B cell (primary cell): ENCODE results near the gene MTG2. TPM values are rescaled to one million over a fixed set of nuclear protein-coding genes. Genes with fewer than 3 reads are reported as not detected.

ENCODE experiments used
- ATAC-seq: fragments of 200-7000 bp; cut with Tn5 transposase; one replicate; pipeline ENCODE4 v1.10.0; 2021; ENCODE audit warnings: low read depth, mild to moderate bottlenecking, moderate number of reproducible peaks, moderate library complexity
- CTCF ChIA-PET: fragments of 350-600 bp; sonication (Branson Sonifier 250); formaldehyde crosslinking; loops from one replicate; lab custom pipeline; 2021; ENCODE audit warnings: antibody characterized with exemption, inconsistent platforms; lab: Charles Lee
- POLR2A ChIA-PET: fragments of 350-600 bp; sonication (Branson Sonifier 250); formaldehyde crosslinking; loops from one replicate; lab custom pipeline; 2021; ENCODE audit warnings: antibody characterized with exemption; lab: Charles Lee
- DNase-seq: peaks from one replicate; pipeline ENCODE4 v3.0.0; 2013
- H2AFZ ChIP-seq: 2 replicates; pipeline ENCODE4 v1.6.1; 2012; ENCODE audit warnings: mild to moderate bottlenecking, low read depth, low read length; ENCODE audit not compliant: insufficient read depth, poor library complexity, severe bottlenecking
- H3K27ac ChIP-seq, 2 donors: 1 replicate in 1 of 2; 2 replicates in 1 of 2; pipeline ENCODE4 v1.5.1; 2012 to 2013; ENCODE audit warnings: low read length in 2 of 2, mild to moderate bottlenecking in 2 of 2, moderate library complexity in 1 of 2
- H3K27me3 ChIP-seq, 4 experiments: fragments of 200-600 bp in 1 of 4; sonication (generic) in 1 of 4; replicated peaks in 1 of 4; 1 replicate in 2 of 4; 2 replicates in 2 of 4; pipeline versions ENCODE4 v1.6.1 to v1.7.0; 2013 to 2016; ENCODE audit warnings: low read length in 3 of 4, mild to moderate bottlenecking in 2 of 4, mixed read lengths in 1 of 4, moderate library complexity in 1 of 4; ENCODE audit not compliant: insufficient read depth in 4 of 4, control insufficient read depth in 3 of 4; ENCODE audit errors: control extremely low read depth in 1 of 4
- H3K36me3 ChIP-seq, 2 experiments: replicated peaks in 1 of 2; 1 replicate in 1 of 2; 2 replicates in 1 of 2; pipeline versions ENCODE4 v1.6.1 to v1.7.1; 2013; ENCODE audit warnings: low read length in 1 of 2; ENCODE audit not compliant: insufficient read depth in 2 of 2, control insufficient read depth in 1 of 2; ENCODE audit errors: control extremely low read depth in 1 of 2, extremely low read depth in 1 of 2
- H3K4me1 ChIP-seq, 2 donors: fragments of 200-600 bp in 1 of 2; sonication (generic) in 1 of 2; 1 replicate in 1 of 2; 2 replicates in 1 of 2; pipeline versions ENCODE4 v1.5.1 to v1.6.1; 2013 to 2017; ENCODE audit warnings: low read length in 2 of 2; ENCODE audit not compliant: control insufficient read depth in 2 of 2, insufficient read depth in 2 of 2
- H3K4me2 ChIP-seq: replicated peaks from 2 replicates; pipeline ENCODE3; 2012; ENCODE audit warnings: mild to moderate bottlenecking, low read depth, low read length; ENCODE audit not compliant: poor library complexity, severe bottlenecking
- H3K4me3 ChIP-seq, 5 experiments: fragments of 200-600 bp in 1 of 5; sonication (generic) in 1 of 5; 1 replicate in 3 of 5; 2 replicates in 2 of 5; pipeline versions ENCODE4 v1.5.1 to v1.7.0; 2011 to 2016; ENCODE audit warnings: low read length in 4 of 5, mild to moderate bottlenecking in 4 of 5, low read depth in 2 of 5, control low read depth in 1 of 5, moderate library complexity in 1 of 5; ENCODE audit not compliant: insufficient read depth in 1 of 5; ENCODE audit errors: control extremely low read depth in 1 of 5, extremely low read depth in 1 of 5
- H3K79me2 ChIP-seq: fragments of 200-600 bp; sonication (generic); one replicate; pipeline ENCODE4 v1.6.0; 2016; ENCODE audit warnings: low read length; ENCODE audit not compliant: control insufficient read depth, insufficient read depth
- H3K9ac ChIP-seq: fragments of 200-600 bp; sonication (generic); 2 replicates; pipeline ENCODE4 v1.6.1; 2017; ENCODE audit warnings: mild to moderate bottlenecking, low read length, moderate library complexity
- H3K9me3 ChIP-seq, 3 donors: one replicate each; pipeline versions ENCODE4 v1.6.1 to v1.7.1; 2013; ENCODE audit warnings: low read length in 2 of 3; ENCODE audit not compliant: control insufficient read depth in 2 of 3, insufficient read depth in 1 of 3; ENCODE audit errors: control extremely low read depth in 1 of 3
- H4K20me1 ChIP-seq: 2 replicates; pipeline ENCODE4 v1.6.0; 2012; ENCODE audit warnings: mild to moderate bottlenecking, low read length; ENCODE audit not compliant: insufficient read depth, control insufficient read depth, poor library complexity, severe bottlenecking
- H3K27ac Mint-ChIP-seq: one replicate; pipeline ENCODE4 v1.8.0; 2021; ENCODE audit warnings: mixed read lengths
- H3K27me3 Mint-ChIP-seq: one replicate; pipeline ENCODE4 v1.8.0; 2021; ENCODE audit warnings: mixed read lengths
- H3K4me1 Mint-ChIP-seq: one replicate; pipeline ENCODE4 v1.8.0; 2021; ENCODE audit warnings: mixed read lengths
- H3K4me3 Mint-ChIP-seq: one replicate; pipeline ENCODE4 v1.8.0; 2021; ENCODE audit warnings: mixed read lengths
- H3K9me3 Mint-ChIP-seq: one replicate; pipeline ENCODE4 v1.8.0; 2022; ENCODE audit warnings: mixed read lengths; ENCODE audit not compliant: insufficient read depth
- CTCF ChIP-seq: fragments of 200-600 bp; IDR thresholded peaks from one replicate; pipeline ENCODE4 v1.8.0; 2022; ENCODE audit warnings: antibody characterized with exemption, mild to moderate bottlenecking
- EZH2 ChIP-seq: IDR thresholded peaks from 2 replicates; pipeline ENCODE4 v1.6.1; 2012; ENCODE audit warnings: borderline replicate concordance, low read depth, mild to moderate bottlenecking, moderate library complexity, low read length; ENCODE audit not compliant: insufficient read depth, poor library complexity, severe bottlenecking
- WGBS: methylation state at CpG from one replicate; pipeline ENCODE4 v1.1.5; 2013; ENCODE audit warnings: missing lambda C conversion rate; ENCODE audit not compliant: insufficient coverage; 5-methylcytosine and 5-hydroxymethylcytosine counted together
- intact Hi-C: fragments of 100-400 bp; cut with micrococcal nuclease; formaldehyde crosslinking; loops from one replicate; pipeline ENCODE4 v1.10.0; 2022
- polyA plus RNA-seq: library from polyadenylated mRNA; depleted of rRNA; stranded (reverse); fragments of >200 nt; gene quantifications from 2 replicates; pipeline ENCODE4 v1.2.3, GENCODE V29; 2012
- total RNA-seq, 2 donors: library from RNA; stranded (reverse); fragments of 120-200 nt in 1 of 2; gene quantifications; 1 replicate in 1 of 2; 2 replicates in 1 of 2; pipeline versions ENCODE4 v1.2.3 to v1.2.4, GENCODE V29; 2013 to 2022

MTG2 gene
- total and polyA plus RNA-seq, 2 donors (not counting 1 experiment from before 2014, with no cell fraction given): 29.6 to 48.4 TPM

- ATAC-seq (no peak), DNase-seq (no peak)
- TF ChIP-seq EZH2 (no peak), CTCF (no peak)
- Mint-ChIP-seq H3K27ac (no peak overlapping the region), H3K4me1 (peaks cover 11% of the 10 kb centered on the region), H3K9me3 (no peaks in the 10 kb centered on the region), H3K27me3 (no peaks in the 10 kb centered on the region), H3K4me3 (no peak overlapping the region)
- 97% methylated on average over 10 of the region's 10 CpGs for WGBS
- H3K9ac ChIP-seq: no peak overlapping the region
- H3K27me3 ChIP-seq: no peaks in the 10 kb centered on the region
- no peak overlapping the region for H2AFZ ChIP-seq
- peaks cover 0 to 48% of the 10 kb centered on the region in 2 experiments for H3K36me3 ChIP-seq
- no peaks in the 10 kb centered on the region for H3K9me3 ChIP-seq
- CTCF ChIA-PET: no interaction called here
- POLR2A ChIA-PET: no interaction called here
- peaks cover 25% of the 10 kb centered on the region for H3K79me2 ChIP-seq
- H3K4me2 ChIP-seq: no peak overlapping the region
- no peak overlapping the region for H3K27ac ChIP-seq
- intact Hi-C loops: no loop called here
- peaks cover 1 to 2% of the 10 kb centered on the region in 2 donors for H3K4me1 ChIP-seq
- no peak overlapping the region for H3K4me3 ChIP-seq
- peaks cover 14% of the 10 kb centered on the region for H4K20me1 ChIP-seq
Observed at GRCh38 chr20:62195736-62196135, 12.9 kb downstream of the MTG2 start.

- Histone ChIP-seq H3K79me2 (peaks cover 19% of the 10 kb centered on the region), H3K27ac (no peak overlapping the region), H3K9ac (no peak overlapping the region), H2AFZ (no peak overlapping the region), H3K36me3 (peaks cover 0 to 43% of the 10 kb centered on the region in 2 experiments), H4K20me1 (peaks cover 9% of the 10 kb centered on the region), H3K4me1 (peaks cover 7 to 8% of the 10 kb centered on the region in 2 donors), H3K9me3 (no peaks in the 10 kb centered on the region), H3K27me3 (no peaks in the 10 kb centered on the region), H3K4me3 (no peak overlapping the region), H3K4me2 (no peak overlapping the region)
- Mint-ChIP-seq H3K9me3 (no peaks in the 10 kb centered on the region), H3K4me3 (no peak overlapping the region), H3K27ac (no peak overlapping the region), H3K4me1 (peaks cover 16% of the 10 kb centered on the region), H3K27me3 (no peaks in the 10 kb centered on the region)
- POLR2A ChIA-PET: no interaction called here
- WGBS: no CpG with 5 or more reads among the region's 10 CpGs
- ATAC-seq (no peak), DNase-seq (no peak)
- CTCF ChIA-PET: no interaction called here
- TF ChIP-seq CTCF (no peak), EZH2 (no peak)
- intact Hi-C loops: no loop called here
Observed at GRCh38 chr20:62196286-62196685, 13.5 kb downstream of the MTG2 start.
